GM19351 (cell line): ENCODE data around the gene ABCF2.

Source experiments
- ATAC-seq: cut with Tn5 transposase; IDR thresholded peaks from one replicate; pipeline ENCODE4 v1.9.1; 2021; ENCODE audit warnings: mild to moderate bottlenecking, moderate library complexity; ENCODE audit not compliant: unreplicated experiment

The ABCF2 gene

GRCh38 chr7:151252961-151253711 lies 26.1 kb upstream of the ABCF2 start:
- no peak for ATAC-seq

- ATAC-seq: no peak
Measured at GRCh38 chr7:151252561-151252835, 25.5 kb upstream of the ABCF2 start.

DNA sequence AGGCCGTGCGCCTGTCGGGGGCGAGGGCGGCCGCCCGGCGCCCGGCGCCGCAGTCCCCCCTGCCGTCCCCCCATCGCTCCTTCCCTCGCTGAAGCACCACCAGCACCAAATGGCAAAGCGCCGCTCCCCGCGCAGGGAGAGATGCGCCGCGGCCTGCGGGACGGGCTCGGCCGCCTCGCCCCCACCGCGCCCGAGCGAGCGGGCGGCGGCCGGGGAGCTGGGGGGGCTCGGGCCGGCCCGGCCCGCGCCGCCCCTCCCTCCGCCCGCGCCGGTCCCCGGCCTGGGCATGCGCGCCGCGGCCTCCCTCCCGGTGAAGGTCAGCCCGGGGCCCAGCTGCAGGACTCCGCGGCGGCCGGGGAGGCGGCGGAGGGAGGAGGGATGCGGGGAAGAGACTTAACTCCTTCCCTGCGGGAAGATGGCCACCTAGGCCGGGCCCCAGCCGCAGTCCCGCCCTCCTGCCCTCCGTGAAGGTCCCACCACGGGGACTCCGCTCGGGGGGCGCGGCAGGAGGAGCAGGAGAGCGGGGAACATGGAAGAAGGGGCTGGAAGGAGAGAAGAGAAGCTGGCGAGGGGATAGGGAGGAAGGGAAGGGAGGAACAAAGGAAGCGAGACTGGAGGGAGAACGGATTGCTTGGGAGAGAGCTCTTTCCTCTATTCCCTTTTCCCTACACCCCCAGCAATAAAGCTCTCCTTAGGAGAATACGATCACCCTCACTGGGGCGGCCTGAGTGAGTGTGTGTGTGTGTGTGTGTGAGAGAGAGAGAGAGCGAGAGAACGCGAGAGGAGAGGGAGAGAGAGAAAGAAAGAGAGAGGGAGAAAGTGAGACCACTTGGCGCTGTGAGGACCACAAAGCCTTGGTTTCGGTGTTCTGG lies 24.9 kb upstream of the ABCF2 start:
- no peak for ATAC-seq

GRCh38 chr7:151251328-151251688 lies 24.3 kb upstream of the ABCF2 start:
- ATAC-seq: no peak

DNA sequence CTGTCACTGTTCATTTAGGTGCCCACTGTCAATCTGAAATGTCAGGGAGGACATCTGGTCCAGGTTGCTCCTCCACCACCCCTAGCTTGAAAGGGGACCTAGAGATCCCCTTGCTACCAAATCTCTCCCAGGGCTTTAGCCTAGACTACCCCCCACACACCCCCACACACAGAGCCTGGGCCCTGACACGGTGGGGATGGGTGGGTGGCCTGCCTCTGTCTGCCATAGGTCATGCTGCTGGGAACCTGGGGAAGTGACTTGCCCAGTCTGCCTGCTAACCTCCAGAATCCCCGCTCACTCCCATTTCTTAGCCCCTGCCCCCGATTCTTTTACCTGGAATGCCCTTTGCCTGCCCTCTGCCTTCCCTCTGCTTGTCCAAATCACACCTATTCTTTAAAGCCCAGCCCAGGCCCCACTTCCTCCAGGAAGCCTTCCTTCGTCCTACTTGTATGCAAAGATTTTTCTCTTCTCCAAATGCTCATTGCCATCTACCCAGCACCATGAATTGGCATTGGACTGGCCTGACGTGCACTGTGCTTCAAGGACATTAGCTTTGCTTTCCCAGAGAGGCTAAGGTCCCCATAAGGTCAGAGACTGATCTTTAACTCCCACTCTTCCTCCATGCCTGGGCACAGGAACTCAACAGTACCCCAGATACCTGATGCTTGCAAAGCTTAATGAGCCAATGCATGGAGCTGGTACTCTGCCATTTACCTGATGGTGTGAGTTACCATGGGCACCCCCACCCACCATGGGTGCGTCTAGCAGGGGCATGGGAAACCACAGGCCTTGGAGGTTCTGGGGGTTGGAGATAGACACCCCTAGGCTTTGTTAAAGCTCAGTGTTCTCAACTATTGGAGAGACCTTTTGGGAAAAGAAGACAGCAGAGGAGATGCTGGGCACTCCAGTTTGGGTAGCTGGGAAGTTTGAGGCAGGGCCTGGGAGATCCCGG lies 23.5 kb upstream of the ABCF2 start:
- no peak for ATAC-seq

DNA sequence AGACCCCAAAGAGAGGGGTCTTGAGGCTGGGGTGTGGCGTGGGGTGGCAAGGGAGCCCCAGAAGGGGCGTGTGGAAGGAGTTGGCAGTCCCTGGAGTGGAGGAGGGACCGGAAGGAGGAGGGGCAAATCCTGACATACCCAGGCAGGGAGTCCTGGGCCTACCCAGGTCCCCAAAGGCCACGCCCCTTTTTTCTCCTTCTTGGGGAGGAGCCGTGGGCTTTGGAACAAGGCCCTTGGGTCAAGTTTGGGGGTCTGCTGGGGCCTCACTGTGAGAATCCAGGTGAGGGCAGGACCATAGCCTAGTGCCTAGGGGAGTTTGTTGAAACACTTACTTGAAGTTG lies 22.7 kb upstream of the ABCF2 start:
- no peak for ATAC-seq

DNA sequence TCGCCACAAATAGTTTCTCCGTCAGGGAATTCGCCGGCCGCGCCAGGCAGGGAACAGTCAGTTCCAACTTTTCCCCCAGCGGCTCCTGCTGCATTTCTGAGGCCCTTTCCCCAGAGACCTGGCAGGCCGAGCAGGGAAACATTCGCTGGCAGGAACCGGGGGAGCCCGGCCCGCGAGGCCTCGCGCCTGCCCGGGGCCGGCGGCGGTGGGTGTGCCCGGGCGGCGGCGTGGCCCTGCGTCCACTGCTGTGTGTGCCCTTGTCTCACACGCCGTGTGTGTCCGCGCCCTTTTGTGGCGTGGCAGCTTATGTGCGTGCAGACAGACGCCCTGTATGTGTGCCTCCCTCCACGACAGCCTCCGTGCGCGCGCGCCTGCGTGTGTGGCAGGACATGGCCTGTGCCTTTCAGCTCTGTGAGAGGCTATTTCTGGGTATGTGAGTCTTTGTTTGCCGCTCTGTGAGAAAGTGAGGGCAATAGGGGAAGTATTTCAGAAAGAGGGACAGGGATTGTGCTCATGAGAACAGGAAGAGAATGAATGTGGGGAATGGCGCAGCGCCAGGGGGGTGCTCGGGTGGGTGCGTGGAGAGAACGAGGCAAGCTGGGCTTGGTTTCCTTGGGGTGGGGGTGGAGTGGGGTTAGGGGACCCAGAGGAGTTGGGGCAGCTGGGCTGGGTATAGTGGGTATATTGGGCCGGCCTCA lies 22.2 kb upstream of the ABCF2 start:
- no peak for ATAC-seq

GRCh38 chr7:151248346-151249033 lies 21.5 kb upstream of the ABCF2 start, which contains the start of gene SMARCD3:
TSS of gene SMARCD3 (minus strand) at chr7:151248694. CDS start at chr7:151248562, 132 bp downstream.
- ATAC-seq: no peak

- no peak for ATAC-seq
Measured at GRCh38 chr7:151247611-151248345, 20.8 kb upstream of the ABCF2 start.

- no peak for ATAC-seq
Measured at GRCh38 chr7:151246851-151247580, 20.0 kb upstream of the ABCF2 start.

DNA sequence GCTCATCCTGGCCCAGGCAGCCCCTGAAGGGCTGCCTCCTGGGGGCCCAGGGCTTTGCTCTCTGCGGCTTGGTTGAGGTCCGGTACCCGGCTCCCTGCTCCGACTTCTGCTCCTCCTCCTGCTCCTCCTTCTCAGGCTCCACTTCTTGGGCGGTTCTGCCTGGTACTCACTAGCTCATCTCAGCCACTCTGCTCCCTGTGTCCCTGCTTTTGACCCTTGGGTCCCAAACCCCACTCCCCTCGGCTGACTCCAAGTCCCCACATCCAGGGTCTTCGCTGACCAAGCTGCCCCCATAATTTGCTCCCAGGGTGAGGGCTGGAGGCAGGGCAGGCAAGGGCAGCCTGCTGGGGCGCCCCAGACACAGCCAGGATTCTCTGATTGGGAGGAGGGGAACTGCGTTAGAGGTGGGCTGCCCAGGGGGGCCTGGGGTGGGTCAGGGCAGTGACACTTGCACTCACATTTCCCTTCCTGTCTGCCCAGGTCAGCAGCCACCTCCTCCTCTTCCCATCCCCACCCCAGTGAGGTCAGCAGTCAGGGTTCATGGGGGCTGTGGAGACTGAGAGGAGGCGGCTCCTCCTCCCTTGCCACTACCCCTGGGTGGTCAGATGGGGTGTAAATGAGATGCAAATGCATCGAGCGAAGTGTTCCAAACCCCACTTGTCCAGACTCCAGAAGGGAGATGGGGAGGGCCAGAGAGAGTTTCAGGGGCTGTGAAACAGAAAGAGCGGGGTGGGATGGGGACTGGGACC lies 19.3 kb upstream of the ABCF2 start:
- no peak for ATAC-seq

DNA sequence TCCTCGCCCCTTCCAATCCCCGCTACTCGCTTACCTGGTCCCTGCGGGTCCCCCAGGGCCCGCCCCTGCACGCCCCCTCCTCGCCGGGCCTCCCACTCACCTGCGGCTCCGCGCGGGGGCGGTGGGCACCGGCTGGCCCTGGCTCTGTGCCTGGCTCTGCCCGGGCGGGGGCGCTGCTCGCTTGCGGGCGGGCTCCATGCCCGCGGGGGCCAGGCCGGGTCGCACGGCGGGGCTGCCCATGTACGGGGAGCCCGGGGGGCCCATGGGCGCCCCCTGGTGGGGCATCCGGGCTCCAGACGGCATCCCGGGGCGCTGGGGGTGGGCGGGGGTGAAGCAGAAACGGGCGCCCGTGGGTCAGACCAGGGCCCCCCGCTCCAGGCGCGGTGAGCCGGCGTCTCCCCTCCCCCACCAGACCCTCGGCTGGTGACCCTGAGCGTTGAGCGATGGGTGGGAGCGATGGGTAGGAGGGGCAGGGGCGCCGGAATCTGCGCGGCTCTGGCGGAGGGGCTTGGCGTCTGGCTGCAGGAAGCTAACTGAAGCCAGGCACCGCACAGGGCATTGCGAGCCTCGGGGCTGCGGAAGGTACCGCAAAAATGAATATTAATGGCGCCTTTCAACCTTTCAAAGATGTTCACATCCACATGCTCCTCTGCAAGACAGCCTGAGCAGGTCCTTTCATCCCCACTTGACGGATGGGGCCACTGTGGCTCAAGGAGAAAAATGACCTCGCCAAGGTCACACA lies 18.5 kb upstream of the ABCF2 start:
- peak; percentile 51 for ATAC-seq

DNA sequence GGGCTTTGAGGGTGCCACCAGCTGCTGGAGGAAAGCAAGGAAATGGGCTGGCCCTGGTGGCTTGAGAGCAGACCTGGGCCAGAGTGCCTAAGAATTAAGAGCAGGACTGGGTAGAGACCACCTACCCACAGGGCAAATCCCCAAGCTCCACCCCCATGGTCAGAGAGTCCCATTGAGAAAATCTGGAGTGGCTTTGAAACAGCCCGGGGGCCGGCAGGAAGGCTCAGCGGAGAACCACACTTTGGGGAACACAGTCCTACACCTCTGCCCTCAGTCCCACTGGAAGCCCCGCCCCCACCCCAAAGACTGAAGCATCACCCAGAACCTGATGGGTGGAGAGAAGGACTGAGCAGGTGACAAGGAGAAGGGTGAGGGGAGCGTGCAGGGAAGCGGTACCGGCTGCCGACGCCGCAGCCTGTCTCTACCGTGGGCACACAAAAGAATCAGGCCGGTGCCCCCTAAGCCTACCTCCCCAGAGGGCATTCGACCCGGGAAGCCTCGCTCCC lies 17.9 kb upstream of the ABCF2 start:
- ATAC-seq: no peak

GRCh38 chr7:151244196-151244840 lies 17.3 kb upstream of the ABCF2 start:
- no peak for ATAC-seq

DNA sequence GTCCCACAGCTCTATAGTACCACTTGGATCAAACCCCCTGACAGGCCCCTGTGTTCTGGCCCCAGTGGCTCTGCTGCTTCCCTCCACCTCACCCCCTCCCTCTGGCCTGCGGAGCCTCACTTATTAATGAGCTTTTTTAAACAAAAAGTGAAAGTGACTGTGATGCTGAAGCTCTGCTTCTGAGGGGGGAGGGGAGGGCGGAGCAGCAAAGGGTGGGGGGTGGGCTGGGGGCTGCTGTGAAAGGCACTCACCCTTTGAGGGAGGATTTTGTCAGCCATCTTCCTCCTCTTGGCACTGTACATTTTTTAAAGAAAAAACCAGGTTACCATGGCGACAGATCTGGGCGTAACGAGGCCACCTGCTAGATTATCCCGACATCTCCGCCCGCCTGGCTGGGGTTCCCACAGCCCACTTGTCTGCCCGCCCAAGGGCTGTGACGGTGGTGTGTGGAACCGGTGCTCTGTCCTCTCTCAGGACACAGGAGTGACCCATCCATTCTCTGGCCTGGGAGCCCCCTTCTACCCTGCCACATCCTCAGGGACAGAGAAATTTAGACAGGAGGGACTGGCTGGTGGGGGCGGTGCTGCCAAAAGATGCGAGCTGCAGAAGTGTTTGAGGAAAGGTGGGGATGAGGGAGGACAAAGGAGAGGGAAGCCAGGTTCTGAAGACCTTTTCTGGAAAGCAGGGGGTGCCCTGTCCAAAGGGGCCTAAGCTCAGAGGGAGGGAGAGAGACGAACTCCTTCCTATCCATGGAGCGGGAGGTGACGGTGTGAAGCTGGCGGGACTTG lies 16.6 kb upstream of the ABCF2 start:
- peak; percentile 34 for ATAC-seq

GRCh38 chr7:151243045-151243349 lies 16.0 kb upstream of the ABCF2 start:
- ATAC-seq: no peak
